Karpas-422 (cell line): Measurements from ENCODE around the gene POLN. TPM values are rescaled to one million over a fixed set of nuclear protein-coding genes. Genes with fewer than 3 reads are reported as not detected.

ENCODE experiments used
- DNase-seq: peaks from one replicate; pipeline ENCODE4 v3.0.0-alpha.2; 2015
- H2AFZ ChIP-seq: fragments of 200-600 bp; sonication (generic); 2 replicates; pipeline ENCODE4 v1.6.1; 2014; ENCODE audit warnings: antibody characterized with exemption, low read length, mixed read lengths
- H3K27ac ChIP-seq: fragments of 200-600 bp; sonication (generic); 2 replicates; pipeline ENCODE4 v1.5.1; 2014; ENCODE audit warnings: mild to moderate bottlenecking, low read length, moderate library complexity
- H3K27me3 ChIP-seq: fragments of 200-600 bp; sonication (generic); 2 replicates; pipeline ENCODE4 v1.6.1; 2014; ENCODE audit warnings: low read length, mixed read lengths
- H3K36me3 ChIP-seq: fragments of 200-600 bp; sonication (generic); 2 replicates; pipeline ENCODE4 v1.6.1; 2014; ENCODE audit warnings: low read length, mixed read lengths; ENCODE audit not compliant: insufficient read depth
- H3K4me1 ChIP-seq: fragments of 200-600 bp; sonication (generic); 2 replicates; pipeline ENCODE4 v1.6.1; 2014; ENCODE audit warnings: mild to moderate bottlenecking, low read length, mixed read lengths
- H3K4me2 ChIP-seq: fragments of 200-600 bp; sonication (generic); 2 replicates; pipeline ENCODE4 v1.6.1; 2014; ENCODE audit warnings: low read length, low read depth, mild to moderate bottlenecking; ENCODE audit not compliant: poor library complexity, severe bottlenecking
- H3K4me3 ChIP-seq: fragments of 200-600 bp; sonication (generic); 2 replicates; pipeline ENCODE4 v1.5.1; 2014; ENCODE audit warnings: mild to moderate bottlenecking, antibody characterized with exemption, low read length, mixed read lengths
- H3K79me2 ChIP-seq: fragments of 200-600 bp; sonication (generic); 2 replicates; pipeline ENCODE4 v1.6.1; 2014; ENCODE audit warnings: mild to moderate bottlenecking, low read length, mixed read lengths
- H3K9ac ChIP-seq: fragments of 200-600 bp; sonication (generic); 2 replicates; pipeline ENCODE4 v1.6.0; 2014; ENCODE audit warnings: low read length
- H3K9me2 ChIP-seq: fragments of 200-600 bp; sonication (generic), shearing (Covaris generic); replicated peaks from 2 replicates; pipeline ENCODE4 v1.6.0; 2014; ENCODE audit warnings: mild to moderate bottlenecking, low read length, moderate library complexity; ENCODE audit not compliant: insufficient read depth
- H3K9me3 ChIP-seq: fragments of 300-700, 200-600 bp; sonication (generic); 2 replicates; pipeline ENCODE4 v1.6.1; 2014; ENCODE audit warnings: low read length, mixed read lengths
- H4K20me1 ChIP-seq: fragments of 200-600 bp; sonication (generic); 2 replicates; pipeline ENCODE4 v1.6.1; 2014; ENCODE audit warnings: mild to moderate bottlenecking, antibody characterized with exemption, low read length, low read depth; ENCODE audit not compliant: insufficient read depth
- total RNA-seq: library from RNA; depleted of rRNA; stranded (reverse); fragments of >200 nt; shearing (Covaris generic); gene quantifications from 2 replicates; pipeline ENCODE4 v1.2.3, GENCODE V29; 2014; ENCODE audit warnings: low replicate concordance

POLN gene
- total RNA-seq, 1 experiment from 2014 or later = 4.3 TPM

GRCh38 chr4:2068198-2068470 lies 173.8 kb downstream of the POLN start:
- no peak overlapping the region for H3K4me3 ChIP-seq
- H4K20me1 ChIP-seq = no peaks in the 10 kb centered on the region
- H3K4me2 ChIP-seq = no peak overlapping the region
- no peaks in the 10 kb centered on the region for H3K27me3 ChIP-seq
- no peak overlapping the region for H2AFZ ChIP-seq
- H3K9me3 ChIP-seq = no peaks in the 10 kb centered on the region
- DNase-seq = no peak
- no peaks in the 10 kb centered on the region for H3K4me1 ChIP-seq
- no peaks in the 10 kb centered on the region for H3K36me3 ChIP-seq
- H3K79me2 ChIP-seq = no peaks in the 10 kb centered on the region
- no peaks in the 10 kb centered on the region for H3K9me2 ChIP-seq
- H3K27ac ChIP-seq = no peak overlapping the region
- no peak overlapping the region for H3K9ac ChIP-seq

DNA sequence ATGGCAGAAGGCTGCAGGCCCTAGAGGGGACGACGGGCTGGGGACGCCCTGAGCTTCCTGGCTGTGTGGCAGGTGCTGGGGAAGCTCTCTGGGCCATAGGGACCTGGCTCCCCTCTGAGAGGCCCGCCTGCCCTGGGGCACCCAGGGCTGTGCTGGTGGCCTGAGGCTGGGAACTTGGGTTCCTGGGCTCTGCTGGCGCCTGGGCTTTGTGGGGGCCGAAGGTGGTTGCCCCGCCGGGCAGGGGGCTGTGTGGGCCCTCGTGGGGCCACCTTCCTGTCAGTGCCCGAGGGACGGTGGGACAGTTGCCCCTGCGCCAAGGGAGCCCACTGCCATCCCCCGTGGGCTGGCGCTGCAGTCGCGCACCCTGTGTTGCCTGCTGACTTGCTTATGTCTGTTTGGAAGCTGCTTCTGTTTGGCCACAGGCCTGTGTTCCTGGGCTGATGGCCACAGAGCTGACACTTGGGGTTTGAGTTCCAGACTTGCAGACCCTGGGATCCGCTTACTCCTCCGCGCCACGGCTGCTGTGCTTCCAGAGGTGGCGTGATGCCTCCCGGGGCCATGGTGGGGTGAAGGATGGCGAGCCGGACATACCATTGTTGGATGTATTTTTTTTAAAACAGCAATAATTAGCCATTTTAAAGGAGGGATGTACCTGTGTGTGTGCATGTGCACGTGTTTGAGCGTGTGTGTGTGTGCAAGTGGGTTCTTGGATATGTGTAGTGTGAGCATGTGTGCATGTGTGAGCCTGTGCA lies 174.3 kb downstream of the POLN start:
- H3K9me2 ChIP-seq = no peaks in the 10 kb centered on the region
- H3K36me3 ChIP-seq = no peaks in the 10 kb centered on the region

DNA sequence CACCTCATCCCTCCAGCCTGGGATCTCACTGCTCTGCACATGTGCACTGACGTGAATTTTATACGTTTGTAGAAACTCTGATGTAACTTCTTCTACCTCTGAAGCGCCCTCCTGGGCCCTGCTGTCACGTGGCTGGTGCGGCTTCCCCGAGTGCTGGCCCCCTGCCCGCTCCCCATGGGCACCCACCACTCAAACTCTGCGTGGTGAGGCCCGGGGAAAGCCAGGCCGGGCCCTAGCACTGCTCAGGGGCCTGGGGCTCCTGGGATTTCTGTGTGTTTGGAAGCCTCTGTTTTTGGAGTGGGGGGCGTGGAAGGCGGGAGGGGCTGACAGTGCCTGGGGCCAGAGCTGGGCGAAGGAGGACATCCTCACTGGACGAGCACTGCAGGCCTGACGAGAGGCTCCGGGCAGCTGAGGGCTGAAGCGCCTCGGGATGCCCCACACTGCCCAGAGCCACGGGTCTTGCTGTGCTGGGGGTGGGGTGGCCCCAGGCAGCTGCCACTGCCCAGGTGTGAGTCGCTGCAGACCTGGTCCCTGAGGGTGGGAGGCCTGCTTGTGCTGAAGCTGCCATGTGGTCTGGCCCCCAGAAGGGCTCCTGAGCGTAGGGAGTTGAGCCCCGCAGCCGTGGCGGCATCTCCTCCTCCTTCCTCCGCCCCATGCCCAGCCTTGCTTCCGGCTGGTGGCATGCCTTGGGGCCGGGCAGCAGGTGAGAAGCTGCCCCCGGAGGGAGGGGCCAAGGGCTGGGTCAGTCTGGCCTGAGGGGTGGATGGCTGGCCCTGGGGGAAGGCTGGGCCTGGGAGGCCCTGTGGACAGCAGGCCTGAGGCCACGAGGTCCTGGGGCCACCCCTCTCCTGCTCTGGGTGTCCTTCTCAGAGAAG lies 175.1 kb downstream of the POLN start:
- H3K9ac ChIP-seq = no peak overlapping the region
- no peak for DNase-seq

More for the DNA sequence above, 174.3 kb downstream of the POLN start:
- no peak overlapping the region for H3K4me2 ChIP-seq
- H3K79me2 ChIP-seq = no peaks in the 10 kb centered on the region
- H3K9ac ChIP-seq = no peak overlapping the region
- no peaks in the 10 kb centered on the region for H3K9me3 ChIP-seq
- no peak overlapping the region for H3K4me3 ChIP-seq
- H4K20me1 ChIP-seq = no peaks in the 10 kb centered on the region
- H3K27me3 ChIP-seq = no peaks in the 10 kb centered on the region
- no peak for DNase-seq
- H3K4me1 ChIP-seq = no peaks in the 10 kb centered on the region
- no peak overlapping the region for H3K27ac ChIP-seq
- no peak overlapping the region for H2AFZ ChIP-seq

GRCh38 chr4:2066011-2066551 lies 175.8 kb downstream of the POLN start:
- Histone ChIP-seq H3K9me2 (no peaks in the 10 kb centered on the region), H3K36me3 (no peaks in the 10 kb centered on the region), H3K9me3 (no peaks in the 10 kb centered on the region), H4K20me1 (no peaks in the 10 kb centered on the region), H3K9ac (no peak overlapping the region), H2AFZ (no peak overlapping the region), H3K4me2 (no peak overlapping the region), H3K4me3 (no peak overlapping the region), H3K4me1 (no peaks in the 10 kb centered on the region), H3K27ac (no peak overlapping the region), H3K79me2 (no peaks in the 10 kb centered on the region), H3K27me3 (no peaks in the 10 kb centered on the region)
- no peak for DNase-seq

More for the DNA sequence above, 175.1 kb downstream of the POLN start:
- no peaks in the 10 kb centered on the region for H3K9me3 ChIP-seq
- no peaks in the 10 kb centered on the region for H3K4me1 ChIP-seq
- H3K36me3 ChIP-seq = no peaks in the 10 kb centered on the region
- H3K27me3 ChIP-seq = no peaks in the 10 kb centered on the region
- no peaks in the 10 kb centered on the region for H4K20me1 ChIP-seq
- H3K27ac ChIP-seq = no peak overlapping the region
- no peaks in the 10 kb centered on the region for H3K9me2 ChIP-seq
- no peak overlapping the region for H2AFZ ChIP-seq
- no peak overlapping the region for H3K4me2 ChIP-seq
- no peak overlapping the region for H3K4me3 ChIP-seq
- H3K79me2 ChIP-seq = no peaks in the 10 kb centered on the region

GRCh38 chr4:2065106-2065930 lies 176.6 kb downstream of the POLN start:
- H3K9me3 ChIP-seq = no peaks in the 10 kb centered on the region
- H4K20me1 ChIP-seq = no peaks in the 10 kb centered on the region
- no peak for DNase-seq

GRCh38 chr4:2064276-2064991 lies 177.5 kb downstream of the POLN start:
- Histone ChIP-seq H3K9me2 (no peaks in the 10 kb centered on the region), H3K9me3 (no peaks in the 10 kb centered on the region), H3K27ac (no peak overlapping the region), H3K4me2 (no peak overlapping the region), H3K27me3 (no peaks in the 10 kb centered on the region), H3K9ac (no peak overlapping the region), H3K36me3 (no peaks in the 10 kb centered on the region), H2AFZ (no peak overlapping the region), H4K20me1 (no peaks in the 10 kb centered on the region), H3K4me3 (no peak overlapping the region), H3K79me2 (no peaks in the 10 kb centered on the region), H3K4me1 (no peaks in the 10 kb centered on the region)
- DNase-seq = no peak

More at GRCh38 chr4:2065106-2065930, 176.6 kb downstream of the POLN start:
- Histone ChIP-seq H3K36me3 (no peaks in the 10 kb centered on the region), H3K4me1 (no peaks in the 10 kb centered on the region), H3K9ac (no peak overlapping the region), H3K79me2 (no peaks in the 10 kb centered on the region), H3K4me2 (no peak overlapping the region), H3K27ac (no peak overlapping the region), H3K9me2 (no peaks in the 10 kb centered on the region), H2AFZ (no peak overlapping the region), H3K4me3 (no peak overlapping the region), H3K27me3 (no peaks in the 10 kb centered on the region)

GRCh38 chr4:2063557-2064275 lies 178.2 kb downstream of the POLN start:
- Histone ChIP-seq H3K36me3 (no peaks in the 10 kb centered on the region), H3K9me3 (no peaks in the 10 kb centered on the region), H3K9me2 (no peaks in the 10 kb centered on the region), H3K4me2 (no peak overlapping the region), H3K4me3 (no peak overlapping the region), H3K4me1 (no peaks in the 10 kb centered on the region), H3K27me3 (no peaks in the 10 kb centered on the region), H4K20me1 (no peaks in the 10 kb centered on the region), H3K9ac (no peak overlapping the region), H3K27ac (no peak overlapping the region), H2AFZ (no peak overlapping the region), H3K79me2 (no peaks in the 10 kb centered on the region)
- DNase-seq = no peak
